Stimulated activated CD4-positive, alpha-beta T cell treated with anti-CD3 and anti-CD28 coated beads, Interleukin-4, amount 100 ng/mL, for 24 hours (primary cell): ENCODE measurements around the gene ANKRA2.
"Not testable (repeated sequence)": the region's sequence is repeated elsewhere in the genome, so short reads cannot be mapped to it uniquely, and the experiment has no call there.

Experiments
- DNase-seq: peaks from one replicate; pipeline ENCODE4 v3.0.0-alpha.2; 2020

Gene ANKRA2

GRCh38 chr5:73545403-73545779, 20.0 kb downstream of the ANKRA2 start:
- DNase-seq = no peak

- no peak for DNase-seq
Measured at GRCh38 chr5:73544429-73545402, 20.7 kb downstream of the ANKRA2 start.

GRCh38 chr5:73542020-73542419, 23.4 kb downstream of the ANKRA2 start:
- DNase-seq = no peak

- no peak for DNase-seq
Measured at GRCh38 chr5:73540192-73540591, 25.2 kb downstream of the ANKRA2 start.

- no peak for DNase-seq
Measured at GRCh38 chr5:73539730-73540129, 25.7 kb downstream of the ANKRA2 start.

GRCh38 chr5:73534971-73535370, 30.5 kb downstream of the ANKRA2 start:
- no peak for DNase-seq

GRCh38 chr5:73534011-73534644, 31.3 kb downstream of the ANKRA2 start:
- no peak for DNase-seq

- no peak for DNase-seq
Measured at GRCh38 chr5:73532195-73532594, 33.2 kb downstream of the ANKRA2 start.

- DNase-seq = no peak
Measured at GRCh38 chr5:73531356-73531755, 34.1 kb downstream of the ANKRA2 start.

GRCh38 chr5:73529081-73529480, 36.4 kb downstream of the ANKRA2 start:
- DNase-seq = no peak

GRCh38 chr5:73528248-73528647, 37.2 kb downstream of the ANKRA2 start:
- DNase-seq = no peak

- DNase-seq = no peak
Measured at GRCh38 chr5:73525606-73526203, 39.7 kb downstream of the ANKRA2 start.

- no peak for DNase-seq
Measured at GRCh38 chr5:73523861-73524260, 41.6 kb downstream of the ANKRA2 start.

GRCh38 chr5:73522989-73523388, 42.5 kb downstream of the ANKRA2 start:
- DNase-seq = no peak

- DNase-seq = peak; percentile 66
Measured at GRCh38 chr5:73519531-73520283, 45.7 kb downstream of the ANKRA2 start.

- DNase-seq = no peak
Measured at GRCh38 chr5:73515232-73515631, 50.2 kb downstream of the ANKRA2 start.

GRCh38 chr5:73514418-73514817, 51.0 kb downstream of the ANKRA2 start:
- no peak for DNase-seq

- no peak for DNase-seq
Measured at GRCh38 chr5:73513996-73514395, 51.4 kb downstream of the ANKRA2 start.

- not testable (repeated sequence) for DNase-seq
Measured at GRCh38 chr5:73508521-73508920, 56.9 kb downstream of the ANKRA2 start.

GRCh38 chr5:73507062-73507461, 58.4 kb downstream of the ANKRA2 start:
- DNase-seq = no peak

- no peak for DNase-seq
Measured at GRCh38 chr5:73506459-73506955, 58.9 kb downstream of the ANKRA2 start.
